Activated naive CD4-positive, alpha-beta T cell treated with anti-CD3 and anti-CD28 coated beads, Interleukin-2, amount 50 U/mL, for 72 hours (primary cell): ENCODE results near the gene PLA2G4D. TPM values are rescaled to one million over a fixed set of nuclear protein-coding genes. Genes with fewer than 3 reads are reported as not detected.

Experiments used
- ATAC-seq, 2 donors: fragments of 150-1000 bp; cut with Tn5 transposase; 2 replicates each; pipeline ENCODE4 v1.10.0; 2021; ENCODE audit warnings: mild to moderate bottlenecking in 2 of 2, moderate library complexity in 2 of 2
- DNase-seq, 2 donors: peaks; one replicate each; pipeline ENCODE4 v3.0.0; 2021 to 2022; ENCODE audit warnings: low spot score in 2 of 2
- H3K27ac Mint-ChIP-seq, 2 donors: one replicate each; pipeline ENCODE4 v1.8.0; 2022; ENCODE audit warnings: mild to moderate bottlenecking in 2 of 2, mixed read lengths in 2 of 2
- H3K36me3 Mint-ChIP-seq, 2 donors: one replicate each; pipeline ENCODE4 v1.8.0; 2022; ENCODE audit warnings: mixed read lengths in 2 of 2
- H3K9me3 Mint-ChIP-seq, 2 donors: one replicate each; pipeline ENCODE4 v1.8.0; 2022; ENCODE audit warnings: mixed read lengths in 2 of 2
- total RNA-seq, 2 donors: library from RNA; stranded (reverse); gene quantifications; one replicate each; pipeline ENCODE4 v1.2.3, GENCODE V29; 2022

PLA2G4D gene
- total RNA-seq, result not detected

- Mint-ChIP-seq H3K9me3 (peaks cover 0 to 6% of the 10 kb centered on the region in 2 donors), H3K36me3 (no peaks in the 10 kb centered on the region), H3K27ac (no peak within 1 kb of the TSS)
- DNase-seq (no peak), ATAC-seq (no peak)
Observed at GRCh38 chr15:42094512-42094963, at the start of gene PLA2G4D. Gene PLA2G4D, minus strand, starts transcription at chr15:42094562. Its CDS starts 103 bp downstream, at chr15:42094459.

GRCh38 chr15:42143356-42143755 is 49.0 kb upstream of the PLA2G4D start:
- ATAC-seq (no peak), DNase-seq (peak in 1 of 2 donors; percentile 13)
- Mint-ChIP-seq H3K27ac (no peak overlapping the region), H3K9me3 (no peaks in the 10 kb centered on the region), H3K36me3 (no peaks in the 10 kb centered on the region)

GRCh38 chr15:42141795-42142667 is 47.7 kb upstream of the PLA2G4D start:
- Mint-ChIP-seq H3K27ac (peak overlapping the region in 1 of 2 donors; percentile 86), H3K36me3 (no peaks in the 10 kb centered on the region)
- no peak for ATAC-seq

GRCh38 chr15:42141246-42141645 is 46.9 kb upstream of the PLA2G4D start:
- no peaks in the 10 kb centered on the region for H3K9me3 Mint-ChIP-seq
- DNase-seq (peak in 1 of 2 donors; percentile 44), ATAC-seq (no peak)
- H3K27ac Mint-ChIP-seq, result peak overlapping the region; percentile 13 to 86
- H3K36me3 Mint-ChIP-seq, result no peaks in the 10 kb centered on the region

More at GRCh38 chr15:42141795-42142667, 47.7 kb upstream of the PLA2G4D start:
- peak in 1 of 2 donors; percentile 51 for DNase-seq
- H3K9me3 Mint-ChIP-seq, result no peaks in the 10 kb centered on the region

- no peak for ATAC-seq
Observed at GRCh38 chr15:42140383-42141070, 46.2 kb upstream of the PLA2G4D start.

GRCh38 chr15:42139596-42139995 is 45.2 kb upstream of the PLA2G4D start:
- no peak for ATAC-seq
- DNase-seq, result peak in 1 of 2 donors; percentile 45
- H3K36me3 Mint-ChIP-seq, result no peaks in the 10 kb centered on the region
- H3K9me3 Mint-ChIP-seq, result no peaks in the 10 kb centered on the region
- H3K27ac Mint-ChIP-seq, result peak overlapping the region in 1 of 2 donors; percentile 13

More at GRCh38 chr15:42140383-42141070, 46.2 kb upstream of the PLA2G4D start:
- Mint-ChIP-seq H3K27ac (peak overlapping the region in 1 of 2 donors; percentile 13), H3K9me3 (no peaks in the 10 kb centered on the region), H3K36me3 (no peaks in the 10 kb centered on the region)
- DNase-seq, result peak in 1 of 2 donors; percentile 20

GRCh38 chr15:42138968-42139386 is 44.6 kb upstream of the PLA2G4D start:
- no peaks in the 10 kb centered on the region for H3K9me3 Mint-ChIP-seq
- ATAC-seq, result no peak
- H3K27ac Mint-ChIP-seq, result no peak overlapping the region
- H3K36me3 Mint-ChIP-seq, result no peaks in the 10 kb centered on the region
- DNase-seq, result no peak

GRCh38 chr15:42138411-42138810 is 44.0 kb upstream of the PLA2G4D start:
- Mint-ChIP-seq H3K9me3 (no peaks in the 10 kb centered on the region), H3K36me3 (no peaks in the 10 kb centered on the region), H3K27ac (no peak overlapping the region)
- ATAC-seq, result no peak
- DNase-seq, result peak in 1 of 2 donors; percentile 26

GRCh38 chr15:42137461-42138261 is 43.3 kb upstream of the PLA2G4D start:
- Mint-ChIP-seq H3K27ac (peak overlapping the region in 1 of 2 donors; percentile 57), H3K36me3 (no peaks in the 10 kb centered on the region), H3K9me3 (no peaks in the 10 kb centered on the region)
- peak; percentile 24 to 38 for DNase-seq
- ATAC-seq, result peak; percentile 37 to 46

GRCh38 chr15:42136513-42136912 is 42.2 kb upstream of the PLA2G4D start:
- no peaks in the 10 kb centered on the region for H3K36me3 Mint-ChIP-seq
- no peaks in the 10 kb centered on the region for H3K9me3 Mint-ChIP-seq
- no peak overlapping the region for H3K27ac Mint-ChIP-seq
- ATAC-seq (no peak), DNase-seq (no peak)

GRCh38 chr15:42135351-42135750 is 41.0 kb upstream of the PLA2G4D start:
- DNase-seq, result no peak
- H3K36me3 Mint-ChIP-seq, result no peaks in the 10 kb centered on the region
- H3K27ac Mint-ChIP-seq, result peak overlapping the region in 1 of 2 donors; percentile 55
- ATAC-seq, result no peak
- H3K9me3 Mint-ChIP-seq, result no peaks in the 10 kb centered on the region

- Mint-ChIP-seq H3K36me3 (no peaks in the 10 kb centered on the region), H3K9me3 (no peaks in the 10 kb centered on the region), H3K27ac (no peak overlapping the region)
- DNase-seq (peak in 1 of 2 donors; percentile 7), ATAC-seq (no peak)
Observed at GRCh38 chr15:42134617-42135245, 40.4 kb upstream of the PLA2G4D start.

- ATAC-seq (peak; percentile 64 to 83), DNase-seq (peak in 1 of 2 donors; percentile 80)
- H3K36me3 Mint-ChIP-seq, result no peaks in the 10 kb centered on the region
- no peak overlapping the region for H3K27ac Mint-ChIP-seq
- no peaks in the 10 kb centered on the region for H3K9me3 Mint-ChIP-seq
Observed at GRCh38 chr15:42133886-42134502, 39.6 kb upstream of the PLA2G4D start.

GRCh38 chr15:42133356-42133755 is 39.0 kb upstream of the PLA2G4D start:
- DNase-seq, result no peak
- Mint-ChIP-seq H3K27ac (no peak overlapping the region), H3K36me3 (no peaks in the 10 kb centered on the region), H3K9me3 (no peaks in the 10 kb centered on the region)
- no peak for ATAC-seq

GRCh38 chr15:42131826-42132806 is 37.8 kb upstream of the PLA2G4D start:
- H3K27ac Mint-ChIP-seq, result peak overlapping the region in 1 of 2 donors; percentile 65
- no peak for ATAC-seq
- DNase-seq, result no peak
- no peaks in the 10 kb centered on the region for H3K36me3 Mint-ChIP-seq
- no peaks in the 10 kb centered on the region for H3K9me3 Mint-ChIP-seq
